ENCODE results near the gene RTKN. TPM values are rescaled to one million over a fixed set of nuclear protein-coding genes. Genes with fewer than 3 reads are reported as not detected.

Gene RTKN
- total RNA-seq, 1 experiment from 2014 or later = 87.1 TPM

DNA sequence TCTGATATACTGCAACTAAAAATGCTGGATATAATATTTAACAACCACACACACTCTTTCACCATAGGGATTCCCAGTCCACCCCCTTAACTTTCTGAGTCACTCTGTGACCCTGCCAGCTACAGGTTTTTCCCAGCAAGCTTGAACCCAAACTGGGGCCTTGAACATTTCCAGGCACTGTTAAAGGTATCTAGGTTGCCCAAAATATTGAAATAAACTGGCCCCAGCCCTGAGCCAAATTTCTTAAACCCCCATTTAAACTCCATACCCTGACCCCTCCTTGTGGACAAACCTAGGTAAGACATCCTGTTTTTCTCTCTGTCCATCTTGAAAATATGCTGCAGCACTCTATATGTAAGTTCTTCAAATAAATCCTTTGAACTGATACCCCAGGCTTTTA is 42.0 kb downstream of the RTKN start:
- Histone ChIP-seq H3K4me1 (ENCODE audit: insufficient read depth, low read length) (no peaks in the 10 kb centered on the region), H2AFZ (ENCODE audit: low read length) (no peak overlapping the region), H3K9me3 (ENCODE audit: control insufficient read depth, low read depth, low read length) (no peaks in the 10 kb centered on the region), H3K4ac (ENCODE audit: low read depth, low read length) (no peak overlapping the region), H2BK120ac (ENCODE audit: low read depth, low read length, poor library complexity, severe bottlenecking) (no peak overlapping the region), H3K23me2 (ENCODE audit: insufficient read length, low read depth, low read length, poor library complexity, severe bottlenecking) (no peaks in the 10 kb centered on the region), H3K27me3 (ENCODE audit: insufficient read depth, low read length) (no peaks in the 10 kb centered on the region), H2AK5ac (ENCODE audit: insufficient read length, low read length) (no peak overlapping the region), H3K56ac (ENCODE audit: insufficient read length, low read depth, low read length) (no peak overlapping the region), H3K18ac (ENCODE audit: insufficient read length, low read depth, low read length) (no peak overlapping the region), H3K79me1 (ENCODE audit: insufficient read depth, low read depth, low read length, poor library complexity, severe bottlenecking) (no peaks in the 10 kb centered on the region), H4K5ac (ENCODE audit: insufficient read length, low read depth, low read length) (no peak overlapping the region), H3K27ac (ENCODE audit: insufficient read length, low read depth, low read length) (no peak overlapping the region), H3K14ac (ENCODE audit: insufficient read depth, low read length) (no peak overlapping the region), H4K91ac (ENCODE audit: insufficient read length, low read depth, low read length) (no peak overlapping the region), H4K8ac (replicated peaks; ENCODE audit: insufficient read length, low read depth, low read length) (no peak overlapping the region), H2BK5ac (ENCODE audit: insufficient read length, low read length) (no peak overlapping the region), H3K23ac (ENCODE audit: insufficient read length, low read depth, low read length) (no peak overlapping the region), H3K79me2 (ENCODE audit: insufficient read depth, low read length) (no peaks in the 10 kb centered on the region), H3K9ac (ENCODE audit: extremely low read depth, insufficient read length, low read length) (no peak overlapping the region), H2BK15ac (ENCODE audit: low read depth, low read length) (no peak overlapping the region), H2BK12ac (ENCODE audit: insufficient read length, low read depth, low read length) (no peak overlapping the region), H4K20me1 (ENCODE audit: control insufficient read depth, insufficient read depth, insufficient read length) (no peaks in the 10 kb centered on the region), H2BK20ac (ENCODE audit: low read depth, low read length, poor library complexity, severe bottlenecking) (no peak overlapping the region), H3T11ph (ENCODE audit: low read length) (no peak overlapping the region), H3K4me2 (ENCODE audit: insufficient read depth, insufficient read length, low read length) (peak overlapping the region; percentile 8)
- Mint-ChIP-seq H3K27me3 (ENCODE audit: low read depth) (no peaks in the 10 kb centered on the region; the same call in 1 of the 2 replicates), H3K4me1 (peaks cover 10 to 11% of the 10 kb centered on the region in 2 experiments), H3K9me3 (no peaks in the 10 kb centered on the region), H3K4me3 (no peak overlapping the region), H3K27ac (peak overlapping the region in 2 of 3 experiments; percentile 50 to 75; a peak in 2 of 7 replicates), H3K36me3 (ENCODE audit: insufficient read depth in 1 of 3, low read depth in 3 of 3) (no peaks in the 10 kb centered on the region)
- no peak for DNase-seq
- TF ChIP-seq, protein P1, sequence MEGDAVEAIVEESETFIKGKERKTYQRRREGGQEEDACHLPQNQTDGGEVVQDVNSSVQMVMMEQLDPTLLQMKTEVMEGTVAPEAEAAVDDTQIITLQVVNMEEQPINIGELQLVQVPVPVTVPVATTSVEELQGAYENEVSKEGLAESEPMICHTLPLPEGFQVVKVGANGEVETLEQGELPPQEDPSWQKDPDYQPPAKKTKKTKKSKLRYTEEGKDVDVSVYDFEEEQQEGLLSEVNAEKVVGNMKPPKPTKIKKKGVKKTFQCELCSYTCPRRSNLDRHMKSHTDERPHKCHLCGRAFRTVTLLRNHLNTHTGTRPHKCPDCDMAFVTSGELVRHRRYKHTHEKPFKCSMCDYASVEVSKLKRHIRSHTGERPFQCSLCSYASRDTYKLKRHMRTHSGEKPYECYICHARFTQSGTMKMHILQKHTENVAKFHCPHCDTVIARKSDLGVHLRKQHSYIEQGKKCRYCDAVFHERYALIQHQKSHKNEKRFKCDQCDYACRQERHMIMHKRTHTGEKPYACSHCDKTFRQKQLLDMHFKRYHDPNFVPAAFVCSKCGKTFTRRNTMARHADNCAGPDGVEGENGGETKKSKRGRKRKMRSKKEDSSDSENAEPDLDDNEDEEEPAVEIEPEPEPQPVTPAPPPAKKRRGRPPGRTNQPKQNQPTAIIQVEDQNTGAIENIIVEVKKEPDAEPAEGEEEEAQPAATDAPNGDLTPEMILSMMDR (conservative IDR thresholded peaks at IDR 0.05) = peak; percentile 69
